Tibial artery (tissue), 4 donors: ENCODE measurements around the gene PAX5.

Experiments used
- DNase-seq, 2 donors: peaks; one replicate each; pipeline ENCODE4 v3.0.0-alpha.2; 2019
- H3K27ac ChIP-seq, 2 donors: fragments of 200-600 bp; sonication (generic) in 1 of 2; 1 replicate in 1 of 2; 2 replicates in 1 of 2; pipeline ENCODE4 v1.5.1; 2018 to 2019; ENCODE audit warnings: mild to moderate bottlenecking in 1 of 2
- H3K27me3 ChIP-seq, 2 donors: fragments of 200-600 bp; sonication (generic) in 1 of 2; one replicate each; pipeline versions ENCODE4 v1.5.1 to v1.6.0; 2016 to 2019
- H3K36me3 ChIP-seq, 3 donors: fragments of 200-600 bp; sonication (generic) in 2 of 3; one replicate each; pipeline ENCODE4 v1.5.1; 2016 to 2019; ENCODE audit warnings: mild to moderate bottlenecking in 2 of 3
- H3K4me1 ChIP-seq, 4 donors: fragments of 200-600 bp; sonication (generic) in 2 of 4; 1 replicate in 3 of 4; 2 replicates in 1 of 4; pipeline ENCODE4 v1.5.1; 2016 to 2019
- H3K4me3 ChIP-seq, 2 donors: fragments of 200-600 bp; sonication (generic) in 1 of 2; 1 replicate in 1 of 2; 2 replicates in 1 of 2; pipeline ENCODE4 v1.5.1; 2018 to 2019; ENCODE audit warnings: mild to moderate bottlenecking in 2 of 2
- H3K9me3 ChIP-seq, 3 donors: fragments of 200-600 bp; sonication (generic) in 1 of 3; one replicate each; pipeline ENCODE4 v1.5.1; 2016 to 2019
- CTCF ChIP-seq, 2 experiments: fragments of 200-600 bp in 1 of 2; fragments of 450-650 bp in 1 of 2; IDR thresholded peaks; one replicate each; pipeline ENCODE4 v1.5.1; 2017 to 2019; ENCODE audit warnings: antibody characterized with exemption in 2 of 2, mild to moderate bottlenecking in 1 of 2, moderate library complexity in 1 of 2
- intact Hi-C: fragments of 100-400 bp; cut with DNase I; formaldehyde crosslinking; loops from one replicate; pipeline ENCODE4 v1.15.0; 2023; ENCODE audit warnings: low total_unique reads

Gene PAX5

GRCh38 chr9:36833954-36834353, 200.1 kb downstream of the PAX5 start:
- no peak for TF ChIP-seq CTCF (IDR thresholded peaks at IDR 0.05)

GRCh38 chr9:36832164-36832795, 201.8 kb downstream of the PAX5 start:
- peaks cover 0 to 5% of the 10 kb centered on the region in 2 donors for H3K27me3 ChIP-seq
- H3K9me3 ChIP-seq: no peaks in the 10 kb centered on the region
- intact Hi-C loops: no loop called here
- DNase-seq: peak in 1 of 2 donors; percentile 59
- H3K27ac ChIP-seq: no peak overlapping the region
- H3K4me3 ChIP-seq: no peak overlapping the region
- no peak for TF ChIP-seq CTCF (IDR thresholded peaks at IDR 0.05)
- no peaks in the 10 kb centered on the region for H3K4me1 ChIP-seq
- no peaks in the 10 kb centered on the region for H3K36me3 ChIP-seq

More at GRCh38 chr9:36833954-36834353, 200.1 kb downstream of the PAX5 start:
- Histone ChIP-seq H3K9me3 (no peaks in the 10 kb centered on the region), H3K27me3 (no peaks in the 10 kb centered on the region), H3K4me3 (no peak overlapping the region), H3K4me1 (no peaks in the 10 kb centered on the region), H3K27ac (no peak overlapping the region), H3K36me3 (no peaks in the 10 kb centered on the region)
- intact Hi-C loops: no loop called here
- peak in 1 of 2 donors; percentile 39 for DNase-seq

- no peak for TF ChIP-seq CTCF (IDR thresholded peaks at IDR 0.05)
- intact Hi-C loops: no loop called here
- Histone ChIP-seq H3K9me3 (no peaks in the 10 kb centered on the region), H3K4me3 (no peak overlapping the region), H3K36me3 (no peaks in the 10 kb centered on the region), H3K4me1 (no peaks in the 10 kb centered on the region), H3K27me3 (peaks cover 0 to 10% of the 10 kb centered on the region in 2 donors), H3K27ac (no peak overlapping the region)
- DNase-seq: peak in 1 of 2 donors; percentile 25
Measured at GRCh38 chr9:36831381-36832161, 202.5 kb downstream of the PAX5 start.

- Histone ChIP-seq H3K4me3 (no peak overlapping the region), H3K27ac (no peak overlapping the region), H3K36me3 (no peaks in the 10 kb centered on the region), H3K27me3 (peaks cover 0 to 16% of the 10 kb centered on the region in 2 donors), H3K4me1 (no peaks in the 10 kb centered on the region), H3K9me3 (no peaks in the 10 kb centered on the region)
- intact Hi-C loops: no loop called here
- DNase-seq: no peak
- no peak for TF ChIP-seq CTCF (IDR thresholded peaks at IDR 0.05)
Measured at GRCh38 chr9:36828611-36829013, 205.5 kb downstream of the PAX5 start.

GRCh38 chr9:36827593-36827992, 206.5 kb downstream of the PAX5 start:
- intact Hi-C loops: no loop called here
- H3K4me3 ChIP-seq: no peak overlapping the region
- no peak for DNase-seq
- no peaks in the 10 kb centered on the region for H3K4me1 ChIP-seq
- no peaks in the 10 kb centered on the region for H3K9me3 ChIP-seq
- no peaks in the 10 kb centered on the region for H3K36me3 ChIP-seq
- peaks cover 0 to 21% of the 10 kb centered on the region in 2 donors for H3K27me3 ChIP-seq
- no peak for TF ChIP-seq CTCF (IDR thresholded peaks at IDR 0.05)
- H3K27ac ChIP-seq: no peak overlapping the region
